IPS-18a (cell line): ENCODE measurements around the gene PRG3.

Experiments used
- H3K27ac ChIP-seq: one replicate; pipeline ENCODE4 v1.5.1; 2013; ENCODE audit warnings: low read length
- H3K27me3 ChIP-seq: one replicate; pipeline ENCODE4 v1.6.1; 2013; ENCODE audit warnings: mild to moderate bottlenecking, low read length; ENCODE audit not compliant: control insufficient read depth, insufficient read depth
- H3K36me3 ChIP-seq: one replicate; pipeline ENCODE4 v1.6.1; 2013; ENCODE audit warnings: low read depth, low read length; ENCODE audit not compliant: control insufficient read depth
- H3K4me1 ChIP-seq: one replicate; pipeline ENCODE4 v1.6.1; 2013; ENCODE audit warnings: low read depth, low read length; ENCODE audit not compliant: control insufficient read depth
- H3K4me3 ChIP-seq: one replicate; pipeline ENCODE4 v1.5.1; 2013; ENCODE audit warnings: low read length
- H3K9ac ChIP-seq: one replicate; pipeline ENCODE4 v1.6.1; 2013; ENCODE audit warnings: mild to moderate bottlenecking, low read length, moderate library complexity
- H3K9me3 ChIP-seq: one replicate; pipeline ENCODE4 v1.6.1; 2013; ENCODE audit warnings: low read depth, low read length; ENCODE audit not compliant: control insufficient read depth

PRG3 gene

DNA sequence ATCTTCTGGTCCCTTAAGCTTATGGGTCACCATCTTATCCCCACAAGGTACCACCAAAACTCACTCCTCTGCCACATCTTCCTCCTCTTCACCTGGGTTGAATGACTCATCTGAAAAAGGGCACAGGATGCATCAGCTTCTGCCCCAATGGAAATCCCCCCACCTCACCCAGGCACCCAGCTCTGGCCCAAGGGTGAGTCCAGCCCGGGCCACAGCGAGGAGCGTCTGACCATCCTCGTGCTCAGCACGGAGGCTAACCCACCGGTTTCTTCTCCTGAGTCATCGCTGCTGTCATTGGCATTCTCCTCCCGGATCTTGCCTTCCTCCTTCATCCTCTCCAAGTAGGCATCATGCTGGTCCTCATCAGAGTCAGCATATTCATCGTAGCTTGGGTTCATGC lies 50.9 kb downstream of the PRG3 start:
- Histone ChIP-seq H3K9ac (no peak overlapping the region), H3K4me1 (peaks cover 13% of the 10 kb centered on the region), H3K27ac (no peak overlapping the region), H3K27me3 (no peaks in the 10 kb centered on the region), H3K36me3 (peaks cover 83% of the 10 kb centered on the region), H3K4me3 (no peak overlapping the region), H3K9me3 (no peaks in the 10 kb centered on the region)

DNA sequence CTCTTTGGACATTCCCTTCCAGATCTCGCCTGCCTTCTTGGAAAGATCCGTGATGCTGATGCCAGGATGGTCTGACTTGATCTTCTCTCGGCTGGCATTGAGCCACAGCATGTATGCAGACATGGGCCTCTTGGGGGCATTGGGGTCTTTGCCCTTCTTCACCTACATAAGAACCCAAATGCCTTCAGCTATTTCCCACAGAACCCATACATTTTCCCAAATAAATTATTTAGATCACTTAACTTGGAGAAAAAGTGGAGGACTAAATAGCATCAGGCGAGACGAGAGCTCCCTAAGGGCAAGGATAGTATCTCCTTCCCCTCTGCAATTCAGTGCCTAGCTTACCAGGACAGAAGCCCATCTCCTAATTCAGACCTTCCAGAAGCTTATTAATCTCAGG lies 53.2 kb downstream of the PRG3 start:
- Histone ChIP-seq H3K36me3 (peaks cover 69% of the 10 kb centered on the region), H3K27ac (no peak overlapping the region), H3K27me3 (no peaks in the 10 kb centered on the region), H3K9me3 (no peaks in the 10 kb centered on the region), H3K4me3 (no peak overlapping the region), H3K4me1 (peaks cover 16% of the 10 kb centered on the region), H3K9ac (no peak overlapping the region)
